K562 (cell line): ENCODE measurements around the gene PRKCE. TPM values are rescaled to one million over a fixed set of nuclear protein-coding genes. Genes with fewer than 3 reads are reported as not detected.

ENCODE experiments used
- ATAC-seq: fragments of 200-7000 bp; cut with Tn5 transposase; 3 replicates; pipeline ENCODE4 v1.9.1; 2020; ENCODE audit warnings: moderate library complexity
- BruUV-seq: library from RNA; stranded (reverse); fragments of 400-500 nt; replicated peaks from 2 replicates; lab custom pipeline; 2021; lab: Mats Ljungman, UMichigan
- CTCF ChIA-PET: fragments of 300-600 bp; formaldehyde crosslinking; extraction: SDS; loops from one replicate; lab custom pipeline; 2021; ENCODE audit warnings: low intra/inter-chr PET ratio; lab: Yijun Ruan, JAX
- POLR2A ChIA-PET: fragments of 300-600, 350-650 bp; sonication (Branson Sonifier 250); formaldehyde crosslinking; extraction: SDS; loops from one replicate; lab custom pipeline; 2021; ENCODE audit warnings: antibody characterized with exemption, inconsistent platforms; lab: Yijun Ruan, JAX
- DNase-seq, 4 experiments: peaks; one replicate each; pipeline versions ENCODE4 v3.0.0 to v3.0.0-alpha.2; 2011 to 2018; ENCODE audit warnings: low spot score in 3 of 4, mixed read lengths in 3 of 4; ENCODE audit errors: extremely low read depth in 1 of 4
- FAIRE-seq: peaks from 2 replicates; lab custom pipeline; 2011; peaks lifted over from hg19 to GRCh38; lab: Jason Lieb, UNC
- H2AFZ ChIP-seq: 2 replicates; pipeline ENCODE4 v1.6.0; 2011; ENCODE audit warnings: low read depth, low read length, control low read depth, inconsistent platforms
- H3K27ac ChIP-seq: fragments of 200-600 bp; 3 replicates; pipeline ENCODE4 v1.8.0; 2011; ENCODE audit warnings: low read depth, mild to moderate bottlenecking, control low read depth, inconsistent platforms, low read length, moderate library complexity, mixed read lengths; ENCODE audit errors: extremely low read depth
- H3K27me3 ChIP-seq, 2 experiments: fragments of 300-600 bp in 1 of 2; 2 replicates in 1 of 2; 3 replicates in 1 of 2; pipeline versions ENCODE4 v1.6.0 to v1.8.0; 2011; ENCODE audit warnings: inconsistent platforms in 2 of 2, low read length in 2 of 2, mild to moderate bottlenecking in 1 of 2, mixed read lengths in 1 of 2, moderate library complexity in 1 of 2; ENCODE audit not compliant: control insufficient read depth in 2 of 2, insufficient read depth in 2 of 2
- H3K36me3 ChIP-seq: fragments of 300-600 bp; 3 replicates; pipeline ENCODE4 v1.8.0; 2011; ENCODE audit warnings: mild to moderate bottlenecking, low read length, inconsistent platforms; ENCODE audit not compliant: control insufficient read depth, insufficient read depth
- H3K4me1 ChIP-seq, 2 experiments: fragments of 200-600 bp in 1 of 2; replicated peaks in 1 of 2; 2 replicates in 1 of 2; 3 replicates in 1 of 2; pipeline versions ENCODE4 v1.5.1 to v1.8.0; 2011; ENCODE audit warnings: inconsistent platforms in 2 of 2, low read length in 2 of 2, mild to moderate bottlenecking in 1 of 2, mixed read lengths in 1 of 2, moderate library complexity in 1 of 2; ENCODE audit not compliant: control insufficient read depth in 2 of 2, insufficient read depth in 2 of 2
- H3K4me2 ChIP-seq: 2 replicates; pipeline ENCODE4 v1.6.1; 2011; ENCODE audit warnings: low read length, control low read depth, inconsistent platforms, mixed read lengths; ENCODE audit not compliant: insufficient read depth
- H3K4me3 ChIP-seq: fragments of 200-600 bp; sonication (generic), shearing (Covaris generic); 2 replicates; pipeline ENCODE4 v1.5.1; 2016; ENCODE audit warnings: control low read depth, inconsistent platforms
- H3K79me2 ChIP-seq: fragments of 200-600 bp; 3 replicates; pipeline ENCODE4 v1.8.0; 2011; ENCODE audit warnings: low read length, inconsistent platforms; ENCODE audit not compliant: control insufficient read depth, insufficient read depth
- H3K9ac ChIP-seq, 2 experiments: 2 replicates each; pipeline versions ENCODE4 v1.6.0 to v1.6.1; 2011; ENCODE audit warnings: low read depth in 2 of 2, low read length in 2 of 2, control low read depth in 1 of 2, inconsistent platforms in 1 of 2, mild to moderate bottlenecking in 1 of 2, mixed read lengths in 1 of 2; ENCODE audit not compliant: insufficient read depth in 1 of 2
- H3K9me1 ChIP-seq: one replicate; pipeline ENCODE4 v1.6.0; 2011; ENCODE audit warnings: inconsistent platforms, mild to moderate bottlenecking, low read length, moderate library complexity; ENCODE audit not compliant: control insufficient read depth, insufficient read depth
- H3K9me3 ChIP-seq: replicated peaks from 2 replicates; pipeline ENCODE4 v1.5.1; 2011; ENCODE audit warnings: low read depth, low read length, inconsistent platforms; ENCODE audit not compliant: control insufficient read depth, insufficient read depth
- H4K20me1 ChIP-seq: replicated peaks from 2 replicates; pipeline ENCODE4 v1.6.1; 2011; ENCODE audit warnings: low read length, inconsistent platforms, mixed read lengths; ENCODE audit not compliant: control insufficient read depth, insufficient read depth
- ETV6 ChIP-seq, 3 experiments: fragments of 150-350 bp in 1 of 3; sonication (generic) in 1 of 3; formaldehyde crosslinking in 1 of 3; IDR thresholded peaks; 2 replicates each; pipeline versions ENCODE4 v1.6.1 to v1.8.0; 2014 to 2022; ENCODE audit warnings: borderline replicate concordance in 2 of 3, low read depth in 2 of 3, antibody characterized with exemption in 1 of 3, low read length in 1 of 3, mild to moderate bottlenecking in 1 of 3, missing genetic modification reagents in 1 of 3
- JUNB ChIP-seq: fragments of 450-650 bp; formaldehyde crosslinking; conservative IDR thresholded peaks from 2 replicates; pipeline ENCODE4 v1.4.0; 2020; ENCODE audit warnings: mild to moderate bottlenecking
- MEIS2 ChIP-seq: fragments of 450-650 bp; IDR thresholded peaks from 2 replicates; pipeline ENCODE4 v1.6.1; 2014; ENCODE audit warnings: mild to moderate bottlenecking; ENCODE audit not compliant: partially characterized antibody
- MYNN ChIP-seq, 2 experiments: sonication (generic); formaldehyde crosslinking in 1 of 2; IDR thresholded peaks; 2 replicates each; pipeline versions ENCODE4 v1.5.0 to v1.6.1; 2016 to 2020; ENCODE audit warnings: antibody characterized with exemption in 1 of 2, missing genetic modification reagents in 1 of 2
- PBX2 ChIP-seq, 2 experiments: IDR thresholded peaks in 1 of 2; conservative IDR thresholded peaks in 1 of 2; 2 replicates each; pipeline ENCODE4 v1.6.1; 2016; ENCODE audit warnings: low read depth in 2 of 2, mild to moderate bottlenecking in 1 of 2, missing compliant biosample characterization in 1 of 2, missing genetic modification characterization in 1 of 2, moderate library complexity in 1 of 2
- STAG1 ChIP-seq: sonication (generic); formaldehyde crosslinking; IDR thresholded peaks from 2 replicates; pipeline ENCODE4 v1.5.0; 2020; ENCODE audit warnings: missing genetic modification reagents, borderline replicate concordance
- USF1 ChIP-seq: sonication (generic); formaldehyde crosslinking; IDR thresholded peaks from 2 replicates; pipeline ENCODE4 v1.9.0; 2022; ENCODE audit warnings: mild to moderate bottlenecking, missing genetic modification reagents
- WGBS: fragments of 100-300 bp; shearing (Covaris generic); methylation state at CpG from one replicate; pipeline ENCODE4 v1.1.6; 2016; ENCODE audit warnings: low coverage, mixed read lengths; ENCODE audit not compliant: insufficient coverage; ENCODE audit errors: missing lambda C conversion rate; 5-methylcytosine and 5-hydroxymethylcytosine counted together
- in situ Hi-C: fragments of 300-500 bp; cut with MboI; formaldehyde crosslinking; loops from 4 replicates; pipeline ENCODE4 v1.15.0; 2018; ENCODE audit warnings: inconsistent platforms, mixed read lengths
- intact Hi-C: fragments of 100-400 bp; cut with micrococcal nuclease; formaldehyde crosslinking; loops from 2 replicates; pipeline ENCODE4 v1.14.2; 2022
- polyA plus RNA-seq, 8 experiments: library from polyadenylated mRNA; depleted of rRNA in 4 of 8; stranded (reverse) in 5 of 8; unstranded in 3 of 8; fragments of >200 nt; fragmentation: Nextera tagmentation in 2 of 8; fragmentation: Illumina TruSeq in 1 of 8; extraction: Ambion mirVana in 2 of 8; extraction: Trizol in 1 of 8; gene quantifications; 2 replicates each; pipeline versions ENCODE4 v1.2.1 to v1.2.3, GENCODE V29; 2011 to 2014; ENCODE audit warnings: inconsistent platforms in 1 of 8, missing spikeins in 1 of 8
- total RNA-seq, 7 experiments: library from RNA; depleted of rRNA in 6 of 7; stranded (reverse); fragments of >200 nt in 6 of 7; fragmentation: Illumina TruSeq in 2 of 7; extraction: Trizol in 2 of 7; gene quantifications; 2 replicates each; pipeline versions ENCODE4 v1.2.1 to v1.2.3, GENCODE V29; 2011 to 2021; ENCODE audit warnings: low replicate concordance in 1 of 7

Gene PRKCE
- total and polyA plus RNA-seq, 9 of the 15 experiments (the other 6 are each of a cell fraction or from before 2014, with no cell fraction given): 0.06 to 1.0 (median 0.22) TPM; not detected in 1

GRCh38 chr2:45891719-45892424 is 240.4 kb downstream of the PRKCE start (continued):
- no peak for TF ChIP-seq JUNB

- ATAC-seq: no peak
- H4K20me1 ChIP-seq: no peaks in the 10 kb centered on the region
- no TSS peak for BruUV-seq
- intact Hi-C loops: no loop called here
- H3K36me3 ChIP-seq: no peaks in the 10 kb centered on the region
- DNase-seq: no peak
- no peak overlapping the region for H3K27ac ChIP-seq
- H3K9me1 ChIP-seq: no peaks in the 10 kb centered on the region
- no peak overlapping the region for H3K4me3 ChIP-seq
- in situ Hi-C loops: no loop called here
- whole genome bisulfite sequencing: 0% methylated on average over 3 of the region's 3 CpGs
- H3K4me1 ChIP-seq: no peaks in the 10 kb centered on the region
- H3K4me2 ChIP-seq: no peak overlapping the region
- POLR2A ChIA-PET: no interaction called here
- CTCF ChIA-PET: no interaction called here
- FAIRE-seq: no peak
- H3K79me2 ChIP-seq: no peaks in the 10 kb centered on the region
- TF ChIP-seq USF1 (no peak), STAG1 (CRISPR knock-in tag) (no peak), ETV6 (IDR thresholded peaks at IDR 0.05; ENCODE audit: borderline replicate concordance in 1 of 2, low read depth in 2 of 2, low read length in 1 of 2) (no peak), ETV6 (CRISPR knock-in tag; IDR thresholded peaks at IDR 0.05; ENCODE audit: borderline replicate concordance) (no peak), PBX2 (CRISPR knock-in tag; IDR thresholded peaks at IDR 0.05; ENCODE audit: low read depth) (no peak), PBX2 (tag; conservative IDR thresholded peaks at IDR 0.05; ENCODE audit: low read depth) (peak; percentile 49), MEIS2 (peak; percentile 29), MYNN (IDR thresholded peaks at IDR 0.05) (no peak), MYNN (CRISPR knock-in tag; IDR thresholded peaks at IDR 0.05) (no peak)
- H2AFZ ChIP-seq: no peak overlapping the region
- no peaks in the 10 kb centered on the region for H3K9me3 ChIP-seq
- H3K9ac ChIP-seq: no peak overlapping the region
- H3K27me3 ChIP-seq: peaks cover 24 to 64% of the 10 kb centered on the region in 2 experiments
These were observed 240.9 kb downstream of the PRKCE start for GRCh38 chr2:45892425-45892745.
